BJ (cell line): ENCODE measurements around the gene HSD17B1. TPM values are rescaled to one million over a fixed set of nuclear protein-coding genes. Genes with fewer than 3 reads are reported as not detected.

ENCODE experiments used
- CTCF ChIA-PET: fragments of 350-600 bp; formaldehyde crosslinking; extraction: SDS; loops from one replicate; lab custom pipeline; 2021; ENCODE audit warnings: antibody characterized with exemption, inconsistent platforms; lab: Yijun Ruan, JAX
- POLR2A ChIA-PET: fragments of 300-600 bp; sonication (Branson Sonifier 250); formaldehyde crosslinking; extraction: SDS; loops from one replicate; lab custom pipeline; 2021; ENCODE audit warnings: antibody characterized with exemption; lab: Charles Lee
- DNase-seq: peaks from one replicate; pipeline ENCODE4 v3.0.0-alpha.2; 2011; ENCODE audit warnings: low read depth
- H3K27me3 ChIP-seq: 2 replicates; pipeline ENCODE4 v1.6.0; 2011; ENCODE audit warnings: low read length; ENCODE audit not compliant: control insufficient read depth, insufficient read depth
- H3K36me3 ChIP-seq: 2 replicates; pipeline ENCODE4 v1.5.1; 2011; ENCODE audit warnings: low read length; ENCODE audit not compliant: control insufficient read depth, insufficient read depth
- H3K4me3 ChIP-seq: 2 replicates; pipeline ENCODE4 v1.5.1; 2011; ENCODE audit warnings: low read depth, mild to moderate bottlenecking, control low read depth, low read length
- CTCF ChIP-seq: IDR thresholded peaks from 2 replicates; pipeline ENCODE4 v1.5.1; 2011; ENCODE audit warnings: low read depth, mild to moderate bottlenecking, control low read depth, inconsistent platforms, low read length, moderate library complexity; ENCODE audit not compliant: insufficient read depth
- polyA plus RNA-seq: library from polyadenylated mRNA; depleted of rRNA; stranded (reverse); fragments of >200 nt; gene quantifications from 2 replicates; pipeline ENCODE4 v1.2.3, GENCODE V29; 2011

HSD17B1 gene
- polyA plus RNA-seq, 1 experiment, result 0.49 TPM

DNA sequence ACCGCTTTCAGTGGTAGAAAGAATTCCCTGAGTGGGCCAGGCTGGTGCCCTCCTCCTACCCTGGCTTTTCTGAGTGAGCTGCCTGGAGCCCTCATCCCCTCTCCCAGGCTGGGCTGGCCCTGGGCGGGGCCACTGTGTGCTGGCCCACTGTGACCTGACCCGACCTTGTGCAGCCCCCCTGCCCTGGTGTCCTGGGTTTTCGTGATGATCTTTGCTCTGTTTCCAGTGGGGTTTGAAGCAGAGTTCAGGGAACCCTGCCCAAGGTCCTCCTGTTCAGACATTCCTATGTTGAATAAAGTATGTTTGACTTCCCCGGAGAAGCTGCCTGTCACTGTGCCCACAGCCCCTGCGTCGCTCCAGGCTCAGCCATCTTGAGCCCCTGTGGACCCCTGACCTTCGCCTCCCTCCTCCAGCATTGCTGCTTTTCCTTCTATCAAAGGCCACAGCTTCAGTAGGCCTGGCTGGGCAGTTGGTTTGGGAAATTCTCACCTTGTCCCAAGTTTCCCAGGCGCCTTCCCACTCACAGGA is 30.4 kb upstream of the HSD17B1 start:
- ChIA-PET CTCF (interaction anchor here (1.1 kb wide), 1 partner anchor 211 kb away, joined by 4 read pairs; no protein-coding TSS in a partner anchor), POLR2A (no interaction called here)

DNA sequence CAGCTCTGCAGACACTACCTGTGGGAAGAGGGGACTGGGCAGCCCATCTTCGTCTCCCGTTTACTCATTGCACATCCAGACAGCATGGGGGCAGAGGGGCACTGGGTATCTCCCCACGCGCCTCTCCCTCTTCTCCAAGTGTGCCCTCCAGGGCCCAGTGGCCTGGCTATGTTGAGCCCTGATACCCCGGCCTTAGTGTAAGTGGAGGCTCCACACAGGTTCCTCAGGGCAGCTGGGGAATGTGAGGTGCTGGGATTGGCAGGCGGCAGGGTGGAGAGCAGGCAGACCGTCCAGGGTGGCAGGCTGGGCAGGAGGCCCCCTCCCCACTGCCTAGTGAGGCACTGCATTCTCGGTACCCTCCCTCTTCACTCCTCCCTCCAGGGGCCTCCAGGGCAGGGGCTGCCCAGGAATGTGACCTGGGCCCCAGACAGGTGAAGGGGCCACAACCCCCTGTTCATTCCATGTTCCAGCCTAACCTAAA is 29.9 kb upstream of the HSD17B1 start:
- POLR2A ChIA-PET, result no interaction called here
- Histone ChIP-seq H3K4me3 (no peak overlapping the region), H3K36me3 (0 out of 2 replicates have a peak, but pooled peaks cover 2% of the 10 kb centered on the region), H3K27me3 (no peaks in the 10 kb centered on the region)
- CTCF ChIA-PET, result interaction anchor here (1.1 kb wide), 1 partner anchor 211 kb away, joined by 4 read pairs; no protein-coding TSS in a partner anchor
- TF ChIP-seq CTCF, result no peak
- DNase-seq, result no peak

More for the DNA sequence above, 30.4 kb upstream of the HSD17B1 start:
- Histone ChIP-seq H3K4me3 (no peak overlapping the region), H3K27me3 (no peaks in the 10 kb centered on the region), H3K36me3 (0 out of 2 replicates have a peak, but pooled peaks cover 2% of the 10 kb centered on the region)
- no peak for TF ChIP-seq CTCF
- DNase-seq, result no peak

GRCh38 chr17:42525221-42525620 is 27.5 kb upstream of the HSD17B1 start:
- CTCF ChIA-PET, result interaction anchor here (0.6 to 1.6 kb wide), 7 partner anchors 9 to 341 kb away, joined by 3 to 9 read pairs (median 3); partner anchors contain the start of gene NAGLU
- H3K27me3 ChIP-seq, result no peaks in the 10 kb centered on the region
- no peak for TF ChIP-seq CTCF
- no peak overlapping the region for H3K4me3 ChIP-seq
- POLR2A ChIA-PET, result interaction anchor here (0.8 kb wide), 1 partner anchor 11 kb away, joined by 3 read pairs; no protein-coding TSS in a partner anchor
- DNase-seq, result peak; percentile 59
- H3K36me3 ChIP-seq, result 0 out of 2 replicates have a peak, but pooled peaks cover 2% of the 10 kb centered on the region

DNA sequence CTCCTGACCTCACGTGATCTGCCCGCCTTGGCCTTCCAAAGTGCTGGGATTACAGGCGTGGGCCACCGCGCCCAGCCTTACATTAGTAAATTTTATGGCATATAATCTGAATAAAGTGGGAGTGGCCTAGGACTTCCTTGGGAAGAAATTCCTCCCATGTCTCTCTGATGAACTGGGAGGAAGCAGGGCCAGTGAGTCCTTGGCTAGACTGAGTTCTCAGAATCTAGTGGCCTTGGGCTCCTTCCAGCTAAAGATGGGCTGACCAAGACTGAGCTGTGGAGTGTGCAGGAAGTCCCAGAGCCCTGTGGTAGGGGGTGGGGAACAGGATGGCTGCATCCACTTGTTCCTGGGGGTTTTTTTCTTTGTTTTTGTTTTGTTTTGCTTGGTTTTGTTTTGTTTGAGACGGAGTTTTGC is 26.7 kb upstream of the HSD17B1 start:
- CTCF ChIA-PET, result interaction anchor here (1.1 to 2.6 kb wide), 9 partner anchors 8 to 405 kb away, joined by 3 to 49 read pairs (median 12); partner anchors contain the start of gene KAT2A
- no peak for DNase-seq
- POLR2A ChIA-PET, result no interaction called here
- no peaks in the 10 kb centered on the region for H3K27me3 ChIP-seq
- 0 out of 2 replicates have a peak, but pooled peaks cover 2% of the 10 kb centered on the region for H3K36me3 ChIP-seq
- H3K4me3 ChIP-seq, result no peak overlapping the region
- TF ChIP-seq CTCF, result no peak

DNA sequence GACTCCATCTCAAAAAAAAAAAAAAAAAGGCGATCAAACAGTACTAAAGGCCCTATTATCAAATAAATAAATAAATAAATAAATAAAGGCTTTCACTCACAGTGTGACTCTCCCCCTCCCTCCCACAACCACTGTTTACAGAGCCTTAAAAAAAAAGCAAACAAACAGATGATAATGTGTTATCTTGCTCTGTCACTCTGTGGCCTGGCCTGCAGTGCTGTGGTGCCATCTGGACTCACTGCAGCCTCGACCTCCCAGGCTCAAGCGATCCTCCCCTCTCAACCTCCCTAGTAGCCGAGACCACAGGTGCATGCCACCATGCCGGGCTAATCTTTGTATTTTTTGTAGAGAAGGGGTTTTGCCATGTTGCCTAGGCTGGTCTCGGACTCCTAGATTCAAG is 24.8 kb upstream of the HSD17B1 start:
- POLR2A ChIA-PET, result interaction anchor here (1.1 kb wide), 1 partner anchor 9 kb away, joined by 5 read pairs; no protein-coding TSS in a partner anchor
- no peak for DNase-seq

More for the DNA sequence above, 24.8 kb upstream of the HSD17B1 start:
- TF ChIP-seq CTCF, result no peak
- Histone ChIP-seq H3K27me3 (no peaks in the 10 kb centered on the region), H3K4me3 (no peak overlapping the region), H3K36me3 (0 out of 2 replicates have a peak, but pooled peaks cover 1% of the 10 kb centered on the region)
- CTCF ChIA-PET, result interaction anchor here (0.6 to 4.2 kb wide), 35 partner anchors 8 to 510 kb away, joined by 3 to 49 read pairs (median 5); partner anchors contain the start of genes CAVIN1, KAT2A, KCNH4 and NAGLU
